Peyer's patch (tissue), 4 donors: ENCODE data around the gene CHFR. TPM values are rescaled to one million over a fixed set of nuclear protein-coding genes. Genes with fewer than 3 reads are reported as not detected.
"Not testable (repeated sequence)": the region's sequence is repeated elsewhere in the genome, so short reads cannot be mapped to it uniquely, and the experiment has no call there.

Experiments
- DNase-seq, 3 donors: peaks; one replicate each; pipeline ENCODE4 v3.0.0-alpha.2; 2017 to 2019
- H3K27ac ChIP-seq, 4 donors: fragments of 200-600 bp; sonication (generic); one replicate each; pipeline ENCODE4 v1.5.1; 2016 to 2019
- H3K27me3 ChIP-seq, 2 donors: fragments of 200-600 bp; sonication (generic); one replicate each; pipeline ENCODE4 v1.5.1; 2019
- H3K36me3 ChIP-seq, 3 donors: fragments of 200-600 bp; sonication (generic); one replicate each; pipeline ENCODE4 v1.5.1; 2016 to 2019
- H3K4me1 ChIP-seq, 4 donors: fragments of 200-600 bp; sonication (generic); one replicate each; pipeline ENCODE4 v1.5.1; 2016 to 2019
- H3K4me3 ChIP-seq, 4 donors: fragments of 200-600 bp; sonication (generic); 1 replicate in 3 of 4; 2 replicates in 1 of 4; pipeline ENCODE4 v1.5.1; 2016 to 2019; ENCODE audit warnings: mild to moderate bottlenecking in 1 of 4
- H3K9me3 ChIP-seq, 4 donors: fragments of 200-600 bp; sonication (generic); one replicate each; pipeline ENCODE4 v1.5.1; 2016 to 2019; ENCODE audit warnings: mild to moderate bottlenecking in 1 of 4
- CTCF ChIP-seq, 6 experiments: fragments of 450-650 bp in 4 of 6; fragments of 200-600 bp in 2 of 6; sonication (generic) in 1 of 6; IDR thresholded peaks; one replicate each; pipeline ENCODE4 v1.5.1; 2017 to 2019; ENCODE audit warnings: antibody characterized with exemption in 6 of 6, mild to moderate bottlenecking in 3 of 6, moderate library complexity in 1 of 6
- POLR2A ChIP-seq, 2 donors: fragments of 450-650 bp; IDR thresholded peaks; one replicate each; pipeline ENCODE4 v1.5.1; 2017; ENCODE audit warnings: antibody characterized with exemption in 2 of 2, mild to moderate bottlenecking in 2 of 2, moderate library complexity in 2 of 2
- total RNA-seq, 4 donors: library from RNA; depleted of rRNA; stranded (reverse); fragments of >200 nt; gene quantifications; one replicate each; pipeline ENCODE4 v1.1.0, GENCODE V29; 2016

CHFR gene
- 100 to 1,000 TPM in 1 of 4 donors, 10 to 100 TPM in 3; 80.6 to 125 (median 94.7) TPM for total RNA-seq

GRCh38 chr12:132887513-132888351 is at the start of gene CHFR:
Gene CHFR (minus strand): TSS chr12:132887605. CDS start chr12:132887328, 277 bp downstream.
- Histone ChIP-seq H3K27ac (peak within 1 kb of the TSS; percentile 85 to 98 (median 92)), H3K27me3 (no peaks in the 10 kb centered on the region), H3K36me3 (peaks cover 0 to 12% (median 0%) of the 10 kb centered on the region in 3 donors), H3K4me1 (peaks cover 0 to 6% (median 0%) of the 10 kb centered on the region in 4 donors), H3K4me3 (peak within 1 kb of the TSS; percentile 47 to 92 (median 84)), H3K9me3 (no peaks in the 10 kb centered on the region)
- TF ChIP-seq POLR2A (IDR thresholded peaks at IDR 0.05) (peak; percentile 49 to 51), CTCF (IDR thresholded peaks at IDR 0.05) (no peak)
- peak; percentile 95 to 98 (median 97) for DNase-seq

GRCh38 chr12:132936921-132937320 is 49.5 kb upstream of the CHFR start:
- not testable (repeated sequence) for DNase-seq, H3K27me3 ChIP-seq, H3K27ac ChIP-seq, H3K4me3 ChIP-seq, H3K4me1 ChIP-seq
- H3K9me3 ChIP-seq, result peaks cover 0 to 64% (median 11%) of the 10 kb centered on the region in 4 donors
- H3K36me3 ChIP-seq, result peaks cover 0 to 25% (median 0%) of the 10 kb centered on the region in 3 donors

- TF ChIP-seq CTCF (IDR thresholded peaks at IDR 0.05) (no peak), POLR2A (IDR thresholded peaks at IDR 0.05) (no peak)
- Histone ChIP-seq H3K27ac (no peak overlapping the region), H3K4me3 (no peak overlapping the region), H3K9me3 (peaks cover 0 to 64% (median 11%) of the 10 kb centered on the region in 4 donors), H3K4me1 (no peaks in the 10 kb centered on the region), H3K36me3 (peaks cover 0 to 24% (median 0%) of the 10 kb centered on the region in 3 donors), H3K27me3 (no peaks in the 10 kb centered on the region)
- no peak for DNase-seq
These were observed 48.8 kb upstream of the CHFR start for GRCh38 chr12:132936163-132936562.

- Histone ChIP-seq H3K27ac (no peak overlapping the region), H3K27me3 (no peaks in the 10 kb centered on the region), H3K4me1 (no peaks in the 10 kb centered on the region), H3K36me3 (peaks cover 0 to 48% (median 0%) of the 10 kb centered on the region in 3 donors), H3K9me3 (peaks cover 0 to 100% (median 43%) of the 10 kb centered on the region in 4 donors), H3K4me3 (no peak overlapping the region)
- DNase-seq, result no peak
- TF ChIP-seq CTCF (IDR thresholded peaks at IDR 0.05) (no peak), POLR2A (IDR thresholded peaks at IDR 0.05) (no peak)
These were observed 39.0 kb upstream of the CHFR start for GRCh38 chr12:132926415-132926833.

GRCh38 chr12:132925597-132926414 is 38.4 kb upstream of the CHFR start:
- TF ChIP-seq CTCF (IDR thresholded peaks at IDR 0.05) (no peak), POLR2A (IDR thresholded peaks at IDR 0.05) (no peak)
- peaks cover 0 to 100% (median 46%) of the 10 kb centered on the region in 4 donors for H3K9me3 ChIP-seq
- DNase-seq, result no peak
- H3K27me3 ChIP-seq, result no peaks in the 10 kb centered on the region
- H3K4me1 ChIP-seq, result no peaks in the 10 kb centered on the region
- H3K27ac ChIP-seq, result no peak overlapping the region
- no peak overlapping the region for H3K4me3 ChIP-seq
- H3K36me3 ChIP-seq, result peaks cover 0 to 44% (median 0%) of the 10 kb centered on the region in 3 donors
